CD4-positive, alpha-beta T cell (primary cell): ENCODE measurements around the gene DUSP21. TPM values are rescaled to one million over a fixed set of nuclear protein-coding genes. Genes with fewer than 3 reads are reported as not detected.

Experiments used
- ATAC-seq: fragments of 200-7000 bp; cut with Tn5 transposase; one replicate; pipeline ENCODE4 v1.10.0; 2022; ENCODE audit warnings: mild to moderate bottlenecking; ENCODE audit not compliant: poor library complexity
- CTCF ChIA-PET: fragments of 350-600 bp; sonication (Branson Sonifier 250); formaldehyde crosslinking; loops from one replicate; lab custom pipeline; 2021; ENCODE audit warnings: antibody characterized with exemption, inconsistent platforms; lab: Charles Lee
- POLR2A ChIA-PET: fragments of 350-600 bp; sonication (Branson Sonifier 250); formaldehyde crosslinking; loops from one replicate; lab custom pipeline; 2021; ENCODE audit warnings: antibody characterized with exemption, inconsistent platforms; lab: Charles Lee
- DNase-seq, 14 experiments: peaks; one replicate each; pipeline ENCODE4 v3.0.0-alpha.2; 2013 to 2020; ENCODE audit warnings: mixed read lengths in 2 of 14
- H3K27ac ChIP-seq, 2 donors: one replicate each; pipeline versions ENCODE4 v1.5.1 to v1.7.0; 2013; ENCODE audit warnings: low read length in 2 of 2, low read depth in 1 of 2, mild to moderate bottlenecking in 1 of 2
- H3K27me3 ChIP-seq, 2 experiments: 1 replicate in 1 of 2; 2 replicates in 1 of 2; pipeline versions ENCODE4 v1.6.1 to v1.7.0; 2013; ENCODE audit warnings: low read length in 2 of 2, control low read depth in 1 of 2, mild to moderate bottlenecking in 1 of 2, moderate library complexity in 1 of 2; ENCODE audit not compliant: insufficient read depth in 2 of 2, control insufficient read depth in 1 of 2
- H3K36me3 ChIP-seq: one replicate; pipeline ENCODE4 v1.6.1; 2013; ENCODE audit warnings: low read length, control low read depth; ENCODE audit not compliant: insufficient read depth
- H3K4me1 ChIP-seq: one replicate; pipeline ENCODE4 v1.6.1; 2013; ENCODE audit warnings: low read length, control low read depth; ENCODE audit not compliant: insufficient read depth
- H3K4me3 ChIP-seq: one replicate; pipeline ENCODE4 v1.5.1; 2013; ENCODE audit warnings: mild to moderate bottlenecking, low read length, moderate library complexity
- H3K9me3 ChIP-seq, 2 experiments: 1 replicate in 1 of 2; 2 replicates in 1 of 2; pipeline versions ENCODE4 v1.6.1 to v1.7.0; 2013; ENCODE audit warnings: low read length in 2 of 2, mild to moderate bottlenecking in 2 of 2, control low read depth in 1 of 2, moderate library complexity in 1 of 2; ENCODE audit not compliant: control insufficient read depth in 1 of 2, insufficient read depth in 1 of 2
- H3K27ac Mint-ChIP-seq: one replicate; pipeline ENCODE4 v1.8.0; 2020; ENCODE audit warnings: mixed read lengths
- H3K27me3 Mint-ChIP-seq: one replicate; pipeline ENCODE4 v1.8.0; 2021; ENCODE audit warnings: mixed read lengths
- H3K36me3 Mint-ChIP-seq: one replicate; pipeline ENCODE4 v1.8.0; 2021; ENCODE audit warnings: low read depth, mixed read lengths
- H3K4me1 Mint-ChIP-seq: one replicate; pipeline ENCODE4 v1.8.0; 2021; ENCODE audit warnings: low read depth, mixed read lengths
- H3K4me3 Mint-ChIP-seq: one replicate; pipeline ENCODE4 v1.8.0; 2020; ENCODE audit warnings: mild to moderate bottlenecking, mixed read lengths
- H3K9me3 Mint-ChIP-seq: one replicate; pipeline ENCODE4 v1.8.0; 2020; ENCODE audit warnings: mixed read lengths
- CTCF ChIP-seq: fragments of 200-600 bp; IDR thresholded peaks from one replicate; pipeline ENCODE4 v1.8.0; 2022; ENCODE audit warnings: antibody characterized with exemption, mild to moderate bottlenecking
- intact Hi-C, 2 experiments: fragments of 100-400 bp; cut with DNase I in 1 of 2; cut with micrococcal nuclease in 1 of 2; formaldehyde crosslinking; loops; one replicate each; pipeline versions ENCODE4 v1.15.1 to v1.9.0; 2023 to 2025; cut with DNase I, micrococcal nuclease
- total RNA-seq, 174 experiments: library from RNA in 2 of 174; stranded (reverse) in 2 of 174; gene quantifications; one replicate each; pipeline ENCODE4 v1.2.3 and lab custom pipeline; 2021 to 2026

DUSP21 gene
- total RNA-seq, 2 experiments from 2014 or later: not detected

GRCh38 chrX:44871114-44871645 is 27.4 kb downstream of the DUSP21 start:
- Mint-ChIP-seq H3K27ac (peak overlapping the region; percentile 70), H3K4me1 (peaks cover 21% of the 10 kb centered on the region), H3K9me3 (no peaks in the 10 kb centered on the region), H3K27me3 (no peaks in the 10 kb centered on the region), H3K4me3 (peak overlapping the region; percentile 74), H3K36me3 (peaks cover 11% of the 10 kb centered on the region)
- TF ChIP-seq CTCF: no peak
- H3K9me3 ChIP-seq: no peaks in the 10 kb centered on the region
- ATAC-seq: no peak
- intact Hi-C loops: loop anchor here (5.0 to 10.0 kb wide), 6 partner anchors 54 to 619 kb away; partner anchors contain the start of gene FUNDC1 (in 1 of the 2)
- no peaks in the 10 kb centered on the region for H3K36me3 ChIP-seq
- no peak overlapping the region for H3K4me3 ChIP-seq
- POLR2A ChIA-PET: no interaction called here
- H3K27ac ChIP-seq: no peak overlapping the region
- CTCF ChIA-PET: interaction anchor here (1.2 kb wide), 1 partner anchor 199 kb away, joined by 4 read pairs; no protein-coding TSS in a partner anchor
- DNase-seq: no peak
- H3K27me3 ChIP-seq: no peaks in the 10 kb centered on the region
- peaks cover 6% of the 10 kb centered on the region for H3K4me1 ChIP-seq

GRCh38 chrX:44871931-44872820 is 28.4 kb downstream of the DUSP21 start:
- peak in 12 of 14 experiments; percentile 1 to 70 (median 34) for DNase-seq
- H3K4me3 Mint-ChIP-seq: peak overlapping the region; percentile 99
- H3K4me1 ChIP-seq: peaks cover 6% of the 10 kb centered on the region
- peaks cover 30% of the 10 kb centered on the region for H3K4me1 Mint-ChIP-seq
- peak overlapping the region; percentile 95 for H3K27ac Mint-ChIP-seq
- H3K36me3 ChIP-seq: peaks cover 2% of the 10 kb centered on the region
- ChIA-PET POLR2A (interaction anchor here (0.6 to 1.2 kb wide), 10 partner anchors 9 to 914 kb away, joined by 3 to 4 read pairs (median 3); no protein-coding TSS in a partner anchor), CTCF (interaction anchor here (1.0 to 1.2 kb wide), 2 partner anchors 32 to 198 kb away, joined by 3 to 4 read pairs; no protein-coding TSS in a partner anchor)
- peak overlapping the region; percentile 82 for H3K4me3 ChIP-seq
- no peaks in the 10 kb centered on the region for H3K9me3 ChIP-seq
- peak; percentile 17 for ATAC-seq
- no peak for TF ChIP-seq CTCF
- H3K9me3 Mint-ChIP-seq: no peaks in the 10 kb centered on the region
- no peaks in the 10 kb centered on the region for H3K27me3 ChIP-seq
- H3K36me3 Mint-ChIP-seq: peaks cover 11% of the 10 kb centered on the region
- intact Hi-C loops: loop anchor here (5.0 to 10.0 kb wide), 6 partner anchors 53 to 620 kb away; partner anchors contain the start of gene FUNDC1 (in 1 of the 2)
- H3K27ac ChIP-seq: peak overlapping the region; percentile 69 to 99
- H3K27me3 Mint-ChIP-seq: no peaks in the 10 kb centered on the region

GRCh38 chrX:44872821-44873414 is 29.1 kb downstream of the DUSP21 start, which contains the start of gene KDM6A:
TSS of gene KDM6A (plus strand) at chrX:44873188. CDS start at chrX:44873552, 364 bp downstream.
- POLR2A ChIA-PET: interaction anchor here (0.6 to 1.2 kb wide), 12 partner anchors 8 to 914 kb away, joined by 3 to 4 read pairs (median 3); no protein-coding TSS in a partner anchor
- DNase-seq (peak; percentile 91 to 100 (median 96)), ATAC-seq (peak; percentile 87)
- Mint-ChIP-seq H3K36me3 (peaks cover 11% of the 10 kb centered on the region), H3K27me3 (no peaks in the 10 kb centered on the region), H3K27ac (peak within 1 kb of the TSS; percentile 95), H3K9me3 (no peaks in the 10 kb centered on the region), H3K4me3 (peak within 1 kb of the TSS; percentile 99), H3K4me1 (peaks cover 35% of the 10 kb centered on the region)
- CTCF ChIA-PET: interaction anchor here (1.0 to 1.8 kb wide), 2 partner anchors 32 to 197 kb away, joined by 3 to 5 read pairs; no protein-coding TSS in a partner anchor
- H3K4me1 ChIP-seq: peaks cover 6% of the 10 kb centered on the region
- H3K4me3 ChIP-seq: peak within 1 kb of the TSS; percentile 82
- H3K36me3 ChIP-seq: peaks cover 2% of the 10 kb centered on the region
- intact Hi-C loops: loop anchor here (5.0 to 10.0 kb wide), 6 partner anchors 52 to 621 kb away; partner anchors contain the start of gene FUNDC1 (in 1 of the 2)
- H3K27me3 ChIP-seq: no peaks in the 10 kb centered on the region
- H3K9me3 ChIP-seq: no peaks in the 10 kb centered on the region
- H3K27ac ChIP-seq: peak within 1 kb of the TSS; percentile 93 to 99
- no peak for TF ChIP-seq CTCF
